Measurements from ENCODE around the gene FCER2.

Gene FCER2

DNA sequence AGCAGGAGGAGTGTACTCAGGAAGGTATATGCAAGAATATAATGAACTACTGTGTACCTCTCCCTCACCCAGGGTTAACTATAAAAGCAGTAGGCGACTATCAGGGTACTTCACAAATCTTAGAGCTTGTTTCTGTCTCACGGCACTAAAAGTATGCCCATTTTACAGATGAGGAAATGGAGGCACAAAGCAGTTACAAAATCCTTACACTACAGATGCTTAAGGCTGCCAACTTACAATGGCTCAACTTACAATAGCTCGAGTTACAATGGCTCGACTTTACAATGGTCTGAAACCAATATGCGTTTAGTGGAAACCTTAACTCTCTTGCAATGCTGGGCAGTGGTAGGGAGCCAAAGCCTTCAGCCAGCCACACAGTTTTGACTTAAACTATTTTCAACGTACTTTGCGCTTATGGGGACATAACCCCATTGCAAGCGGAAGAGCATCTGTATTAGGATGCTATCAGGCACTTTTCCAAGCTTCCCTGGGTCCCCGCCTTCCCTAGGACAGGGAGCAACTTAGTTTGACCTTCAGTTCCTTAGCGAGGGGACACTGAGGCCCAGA, 4.1 kb downstream of the FCER2 start:
- no peak for TF ChIP-seq CTCF (IDR thresholded peaks at IDR 0.05; ENCODE audit: extremely low read depth, insufficient read depth, missing control alignments)

GRCh38 chr19:7694499-7694898, 7.4 kb downstream of the FCER2 start:
- in situ Hi-C loops (cut with MboI; ENCODE audit: low pct_unique_long_range_greater_than_20kb, low sequenced_read_pairs, unreplicated experiment): no loop called here
- TF ChIP-seq CTCF (IDR thresholded peaks at IDR 0.05; ENCODE audit: extremely low read depth, insufficient read depth, missing control alignments): no peak
- no peak for DNase-seq (ENCODE audit: low spot score)

More for the DNA sequence above, 4.1 kb downstream of the FCER2 start:
- in situ Hi-C loops (cut with MboI; ENCODE audit: low pct_unique_long_range_greater_than_20kb, low sequenced_read_pairs, unreplicated experiment): no loop called here
- DNase-seq (ENCODE audit: low spot score): no peak

- in situ Hi-C loops (cut with MboI; ENCODE audit: low pct_unique_long_range_greater_than_20kb, low sequenced_read_pairs, unreplicated experiment): no loop called here
- DNase-seq (ENCODE audit: low spot score): no peak
- no peak for TF ChIP-seq CTCF (IDR thresholded peaks at IDR 0.05; ENCODE audit: extremely low read depth, insufficient read depth, missing control alignments)
Measured at GRCh38 chr19:7692417-7693088, 9.4 kb downstream of the FCER2 start.

DNA sequence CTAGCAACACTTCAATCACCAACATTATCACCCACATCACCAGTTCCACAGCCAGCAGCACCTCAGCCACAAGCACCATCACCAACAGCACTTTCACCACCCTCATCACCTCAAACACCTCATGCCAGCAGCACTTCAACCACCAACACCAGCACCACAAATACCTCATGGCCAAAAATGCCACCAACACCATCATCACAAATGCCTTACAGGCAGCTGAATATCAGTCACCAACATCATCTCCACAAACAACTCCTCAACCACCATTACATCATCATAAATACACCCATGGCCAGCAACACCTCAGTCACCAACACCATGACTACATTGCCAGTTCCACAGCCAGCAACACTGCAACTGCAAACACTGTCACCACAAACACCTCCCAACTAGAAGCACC, 10.4 kb downstream of the FCER2 start:
- TF ChIP-seq CTCF (IDR thresholded peaks at IDR 0.05; ENCODE audit: extremely low read depth, insufficient read depth, missing control alignments): no peak
- in situ Hi-C loops (cut with MboI; ENCODE audit: low pct_unique_long_range_greater_than_20kb, low sequenced_read_pairs, unreplicated experiment): no loop called here
- DNase-seq (ENCODE audit: low spot score): no peak

- TF ChIP-seq CTCF (IDR thresholded peaks at IDR 0.05; ENCODE audit: extremely low read depth, insufficient read depth, missing control alignments): no peak
Measured at GRCh38 chr19:7690779-7691258, 11.1 kb downstream of the FCER2 start.

GRCh38 chr19:7689165-7689564, 12.8 kb downstream of the FCER2 start:
- DNase-seq (ENCODE audit: low spot score): no peak
- in situ Hi-C loops (cut with MboI; ENCODE audit: low pct_unique_long_range_greater_than_20kb, low sequenced_read_pairs, unreplicated experiment): no loop called here
- no peak for TF ChIP-seq CTCF (IDR thresholded peaks at IDR 0.05; ENCODE audit: extremely low read depth, insufficient read depth, missing control alignments)

More at GRCh38 chr19:7690779-7691258, 11.1 kb downstream of the FCER2 start:
- no peak for DNase-seq (ENCODE audit: low spot score)
- in situ Hi-C loops (cut with MboI; ENCODE audit: low pct_unique_long_range_greater_than_20kb, low sequenced_read_pairs, unreplicated experiment): no loop called here

Measured in GM13977 (cell line).